ENCODE results near the gene MYO15B.

Gene MYO15B

DNA sequence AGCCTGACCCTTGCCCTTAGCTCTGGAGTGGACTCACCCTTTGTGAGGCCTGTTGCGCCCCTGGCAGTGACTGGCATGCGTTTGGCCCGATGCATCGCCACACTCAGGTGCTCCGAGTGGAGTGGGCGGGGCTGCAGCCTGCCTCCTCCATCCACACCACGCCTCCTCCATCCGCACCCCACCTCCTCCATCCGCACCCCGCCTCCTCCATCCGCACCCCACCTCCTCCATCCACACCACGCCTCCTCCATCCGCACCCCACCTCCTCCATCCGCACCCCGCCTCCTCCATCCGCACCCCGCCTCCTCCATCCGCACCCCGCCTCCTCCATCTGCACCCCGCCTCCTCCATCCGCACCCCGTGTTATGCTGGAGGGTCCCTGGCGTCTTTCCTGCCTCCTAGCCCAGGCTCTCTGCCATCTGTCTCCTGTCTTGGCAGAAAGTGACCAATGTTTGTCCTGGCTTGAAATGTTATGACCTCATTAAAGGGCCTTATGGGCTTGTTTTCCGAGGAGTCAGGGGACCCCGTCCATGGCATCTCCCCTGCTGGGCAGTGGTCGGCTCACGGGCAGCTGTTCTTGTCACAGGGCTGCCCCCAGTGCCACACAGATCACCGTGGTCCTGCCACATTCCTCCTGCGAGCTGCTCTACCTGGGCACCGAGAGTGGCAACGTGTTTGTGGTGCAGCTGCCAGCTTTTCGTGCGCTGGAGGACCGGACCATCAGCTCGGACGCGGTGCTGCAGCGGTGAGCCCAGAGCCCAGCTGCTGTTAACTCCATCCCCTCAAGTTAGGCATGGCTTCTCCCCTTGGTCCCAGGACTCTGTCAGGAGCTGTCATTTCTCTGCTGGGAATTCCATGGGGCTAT is 28.7 kb upstream of the MYO15B start:
- DNase-seq: no peak

DNA sequence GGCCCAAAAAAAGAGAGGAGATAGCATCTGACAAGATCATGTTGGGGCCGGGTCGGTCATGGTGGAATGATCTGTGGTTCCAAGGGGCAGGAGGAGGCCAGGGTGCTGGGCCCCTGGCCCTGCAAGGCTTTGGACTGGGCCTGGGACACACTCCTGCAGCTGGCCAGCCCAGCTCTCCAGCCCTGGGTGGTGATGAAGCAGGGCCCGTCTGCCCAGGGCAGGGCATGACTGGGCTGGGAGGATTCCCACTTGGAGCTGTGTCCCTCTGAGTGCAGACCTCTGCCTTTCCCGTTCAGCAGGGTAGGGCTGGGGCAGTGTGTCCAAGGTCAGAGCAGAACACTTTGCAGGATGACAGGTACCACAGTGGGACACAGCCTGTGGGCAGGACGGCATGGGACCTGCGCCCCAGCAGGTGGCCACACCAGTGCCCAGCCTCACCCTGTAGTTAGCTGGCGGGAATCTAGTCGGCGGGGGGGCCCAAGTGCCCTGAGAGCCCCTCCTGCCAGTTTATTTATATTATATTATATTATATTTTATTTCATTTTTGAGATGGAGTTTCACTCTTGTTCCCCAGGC is 27.6 kb upstream of the MYO15B start:
- no peak for DNase-seq

DNA sequence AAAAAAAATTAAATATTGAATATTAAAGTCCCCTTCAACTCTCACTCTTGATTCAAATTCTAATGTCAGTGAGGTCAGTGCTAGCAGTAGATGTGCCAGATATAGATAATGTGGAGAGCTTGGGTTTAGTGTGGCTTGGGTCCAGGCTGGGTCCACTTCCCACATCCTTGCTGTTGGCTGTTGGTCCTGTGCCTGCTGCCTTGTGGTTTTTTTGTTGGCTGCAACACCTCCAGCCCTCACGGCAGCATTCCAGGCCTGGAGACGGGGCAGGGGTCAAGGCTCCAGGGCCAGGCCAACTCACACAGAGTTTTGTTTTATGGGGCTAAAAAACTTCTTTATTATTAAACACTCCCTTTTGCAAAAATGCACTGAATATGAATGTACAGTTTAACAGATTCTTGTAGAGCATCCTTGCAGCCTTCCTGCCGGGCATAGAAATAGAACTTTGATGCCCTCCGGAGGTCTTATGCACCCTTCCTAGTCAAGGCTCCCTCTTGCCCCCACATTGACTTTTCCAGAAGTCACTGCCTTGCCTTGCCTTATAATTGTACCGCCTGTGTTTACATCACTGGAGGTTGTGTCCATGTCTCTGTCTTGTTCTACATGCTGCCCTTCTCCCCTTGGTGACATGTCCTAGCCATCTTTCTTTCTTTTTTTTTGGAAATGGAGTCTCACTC is 25.5 kb upstream of the MYO15B start:
- no peak for DNase-seq

DNA sequence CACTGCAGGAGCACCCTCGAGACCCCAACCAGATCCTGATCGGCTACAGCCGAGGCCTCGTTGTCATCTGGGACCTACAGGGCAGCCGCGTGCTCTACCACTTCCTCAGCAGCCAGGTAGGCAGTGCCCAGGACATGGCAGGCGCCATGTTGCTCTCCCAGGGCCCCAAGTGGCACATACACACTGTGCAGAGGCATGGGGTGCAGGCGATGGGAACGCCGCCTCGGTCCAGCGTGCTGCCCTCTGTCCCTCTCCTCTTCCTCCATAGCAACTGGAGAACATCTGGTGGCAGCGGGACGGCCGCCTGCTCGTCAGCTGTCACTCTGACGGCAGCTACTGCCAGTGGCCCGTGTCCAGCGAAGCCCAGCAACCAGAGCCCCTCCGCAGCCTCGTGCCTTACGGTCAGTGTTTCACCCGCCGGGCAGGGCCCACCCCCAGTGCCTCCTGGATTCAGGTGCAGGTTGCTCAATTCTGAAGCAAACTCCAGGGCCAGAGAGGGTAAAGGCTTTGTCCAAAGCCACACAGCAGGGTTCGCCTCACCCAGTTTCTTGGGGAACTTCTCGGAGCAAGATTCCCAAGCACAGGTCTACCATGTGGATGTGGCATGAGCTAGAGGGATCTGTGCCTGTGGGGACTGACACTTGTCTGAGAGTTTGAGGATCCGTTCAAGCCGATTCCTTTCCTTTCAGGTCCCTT is 24.4 kb upstream of the MYO15B start:
- DNase-seq: no peak

DNA sequence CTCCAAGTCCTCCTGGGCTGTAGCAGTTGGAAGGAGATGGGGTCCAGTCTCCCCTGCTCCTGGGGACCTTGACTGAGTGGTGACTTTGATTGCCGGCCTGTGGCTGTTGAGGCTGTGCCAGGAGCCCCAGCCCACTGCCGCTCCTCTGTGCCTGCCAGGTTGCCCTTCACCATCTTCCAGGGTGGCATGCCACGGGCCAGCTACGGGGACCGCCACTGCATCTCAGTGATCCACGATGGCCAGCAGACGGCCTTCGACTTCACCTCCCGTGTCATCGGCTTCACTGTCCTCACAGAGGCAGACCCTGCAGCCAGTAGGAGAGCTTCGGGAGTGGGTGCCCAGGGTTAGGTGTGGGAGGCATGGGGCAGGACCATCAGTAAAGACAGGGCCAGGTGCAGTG is 23.4 kb upstream of the MYO15B start:
- no peak for DNase-seq

DNA sequence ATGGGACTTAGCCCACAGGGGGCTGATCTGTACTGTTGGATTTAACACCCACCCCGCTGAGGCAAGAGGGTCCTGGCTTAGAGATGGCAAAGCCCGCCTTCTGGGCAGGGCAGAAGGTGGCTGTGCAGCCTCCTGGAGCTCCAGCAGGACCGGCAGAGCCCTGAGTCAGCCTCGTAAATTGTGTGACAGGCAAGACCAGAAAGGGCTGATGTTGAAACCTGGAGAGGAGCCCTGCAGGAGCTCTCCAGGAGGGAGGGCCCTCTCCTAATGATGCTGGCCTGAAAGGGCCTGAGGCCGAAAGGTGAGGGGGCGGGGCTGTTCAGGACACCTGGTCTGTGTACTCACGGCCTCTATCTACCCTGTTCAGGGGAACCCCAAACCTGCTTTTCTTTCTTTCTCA is 22.5 kb upstream of the MYO15B start:
- DNase-seq: no peak

DNA sequence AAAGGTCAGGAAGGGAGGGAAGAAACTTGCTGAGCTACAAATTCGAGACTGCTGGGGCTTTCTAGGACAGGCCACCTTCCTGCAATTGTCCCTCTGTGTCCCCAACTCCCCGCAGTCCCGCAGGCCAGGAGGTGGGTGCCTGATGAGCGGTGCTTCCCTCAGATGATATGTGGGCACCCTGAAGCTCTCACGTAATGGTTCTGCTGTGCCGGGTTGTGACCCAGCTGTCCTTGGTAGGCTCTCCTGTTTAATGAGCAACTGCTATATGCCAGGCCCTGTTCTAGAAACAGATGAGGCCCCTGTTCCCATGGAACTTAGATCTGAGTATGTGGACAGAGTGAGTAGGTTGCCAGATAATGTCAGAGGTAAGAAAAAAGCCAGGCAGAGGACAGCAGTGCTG is 22.0 kb upstream of the MYO15B start:
- DNase-seq: no peak

DNA sequence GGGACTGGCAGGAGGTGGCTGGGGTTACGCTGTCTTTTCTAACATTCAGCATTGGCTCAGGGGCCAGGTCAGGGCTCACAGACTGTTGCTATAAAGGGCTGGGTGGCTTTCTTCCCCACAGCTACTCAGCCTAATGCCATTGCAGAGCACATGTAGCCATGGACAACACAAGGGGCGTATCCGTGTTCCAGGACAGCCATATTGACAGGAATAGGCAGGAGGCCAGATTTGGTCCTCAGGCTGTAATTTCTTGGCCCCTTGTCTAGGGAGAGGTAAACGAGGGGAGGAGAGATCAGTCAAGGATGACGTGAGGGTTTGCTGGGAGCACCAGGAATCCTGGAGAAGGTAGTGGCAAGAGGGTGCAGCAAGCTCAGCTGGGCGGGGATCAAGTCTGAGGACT is 21.2 kb upstream of the MYO15B start:
- DNase-seq: no peak

DNA sequence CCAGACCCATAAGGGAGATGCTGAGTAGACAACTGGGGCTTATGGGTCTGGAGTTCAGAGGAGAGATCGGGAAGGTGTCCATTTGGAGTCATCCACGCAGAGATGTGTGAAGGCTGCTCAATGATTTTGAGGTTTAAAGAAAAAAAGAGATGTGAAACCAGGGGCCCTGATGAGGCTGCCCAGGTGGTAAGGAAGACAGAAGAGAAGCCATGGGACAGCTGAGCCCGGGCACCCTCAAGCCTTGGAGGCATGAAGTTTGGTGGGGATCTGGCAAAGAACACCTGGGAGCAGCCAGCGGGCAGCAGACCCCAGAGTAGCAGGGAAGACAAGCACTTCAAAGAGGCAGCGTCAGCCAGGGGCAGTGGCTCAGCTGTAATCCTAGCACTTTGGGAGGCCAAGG is 20.8 kb upstream of the MYO15B start:
- no peak for DNase-seq

DNA sequence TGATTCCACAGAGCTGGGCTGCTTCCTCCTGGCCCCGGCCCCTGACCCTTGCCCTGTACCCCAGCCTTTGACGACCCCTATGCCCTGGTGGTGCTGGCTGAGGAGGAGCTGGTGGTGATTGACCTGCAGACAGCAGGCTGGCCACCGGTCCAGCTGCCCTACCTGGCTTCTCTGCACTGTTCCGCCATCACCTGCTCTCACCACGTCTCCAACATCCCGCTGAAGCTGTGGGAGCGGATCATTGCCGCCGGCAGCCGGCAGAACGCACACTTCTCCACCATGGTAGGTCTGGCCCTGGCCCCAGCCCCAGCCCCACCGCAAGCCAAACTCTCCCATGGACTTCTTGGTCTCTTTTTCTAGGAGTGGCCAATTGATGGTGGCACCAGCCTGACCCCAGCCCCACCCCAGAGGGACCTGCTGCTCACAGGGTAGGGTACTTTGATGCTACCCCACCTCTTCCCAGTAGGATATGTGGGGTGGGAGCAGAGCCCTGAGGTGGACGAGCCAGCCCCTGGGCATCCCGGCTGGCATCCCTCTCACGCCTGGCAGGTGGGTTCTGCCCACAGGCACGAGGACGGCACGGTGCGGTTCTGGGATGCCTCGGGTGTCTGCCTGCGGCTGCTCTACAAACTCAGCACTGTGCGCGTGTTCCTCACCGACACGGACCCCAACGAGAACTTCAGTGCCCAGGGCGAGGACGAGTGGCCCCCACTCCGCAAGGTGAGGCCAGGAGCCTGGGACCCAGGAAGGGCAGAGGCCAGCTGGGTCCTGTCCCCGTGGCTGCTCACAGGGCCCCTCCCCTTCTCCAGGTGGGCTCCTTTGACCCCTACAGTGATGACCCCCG is 19.0 kb upstream of the MYO15B start:
- DNase-seq: no peak

DNA sequence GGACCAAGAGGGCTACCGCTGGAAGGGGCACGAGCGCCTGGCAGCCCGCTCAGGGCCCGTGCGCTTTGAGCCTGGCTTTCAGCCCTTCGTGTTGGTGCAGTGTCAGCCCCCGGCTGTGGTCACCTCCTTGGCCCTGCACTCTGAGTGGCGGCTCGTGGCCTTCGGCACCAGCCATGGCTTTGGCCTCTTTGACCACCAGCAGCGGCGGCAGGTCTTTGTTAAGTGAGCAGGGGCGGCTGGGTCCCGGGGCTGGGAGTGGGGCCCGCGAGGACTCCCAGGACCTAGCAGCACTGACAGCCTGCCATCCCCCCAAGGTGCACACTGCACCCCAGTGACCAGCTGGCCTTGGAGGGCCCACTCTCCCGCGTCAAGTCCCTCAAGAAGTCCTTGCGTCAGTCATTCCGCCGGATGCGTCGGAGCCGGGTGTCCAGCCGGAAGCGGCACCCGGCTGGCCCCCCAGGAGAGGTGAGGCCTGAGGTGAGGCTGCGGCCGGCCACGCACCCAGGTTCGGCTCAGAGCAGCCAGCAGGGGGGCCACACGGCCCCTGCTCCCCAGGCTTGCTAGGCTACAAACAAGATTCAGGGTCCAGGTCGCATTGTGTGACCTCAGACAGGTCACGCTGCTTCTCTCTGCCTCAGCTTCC is 17.4 kb upstream of the MYO15B start:
- DNase-seq: no peak

DNA sequence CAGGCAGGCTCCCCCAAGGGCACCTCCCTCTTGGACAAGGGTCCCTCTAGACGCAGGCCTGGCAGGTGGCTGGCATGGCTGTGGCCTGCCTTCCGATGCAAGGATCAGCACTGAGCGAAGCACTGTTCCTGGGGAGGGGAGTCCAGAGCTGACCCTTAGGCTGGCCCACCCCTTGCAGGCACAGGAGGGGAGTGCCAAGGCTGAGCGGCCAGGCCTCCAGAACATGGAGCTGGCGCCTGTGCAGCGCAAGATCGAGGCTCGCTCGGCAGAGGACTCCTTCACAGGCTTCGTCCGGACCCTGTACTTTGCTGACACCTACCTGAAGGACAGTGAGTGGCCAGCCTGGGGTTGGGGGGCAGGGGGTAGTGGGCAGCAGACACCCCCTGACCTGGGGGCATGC is 16.8 kb upstream of the MYO15B start:
- no peak for DNase-seq

DNA sequence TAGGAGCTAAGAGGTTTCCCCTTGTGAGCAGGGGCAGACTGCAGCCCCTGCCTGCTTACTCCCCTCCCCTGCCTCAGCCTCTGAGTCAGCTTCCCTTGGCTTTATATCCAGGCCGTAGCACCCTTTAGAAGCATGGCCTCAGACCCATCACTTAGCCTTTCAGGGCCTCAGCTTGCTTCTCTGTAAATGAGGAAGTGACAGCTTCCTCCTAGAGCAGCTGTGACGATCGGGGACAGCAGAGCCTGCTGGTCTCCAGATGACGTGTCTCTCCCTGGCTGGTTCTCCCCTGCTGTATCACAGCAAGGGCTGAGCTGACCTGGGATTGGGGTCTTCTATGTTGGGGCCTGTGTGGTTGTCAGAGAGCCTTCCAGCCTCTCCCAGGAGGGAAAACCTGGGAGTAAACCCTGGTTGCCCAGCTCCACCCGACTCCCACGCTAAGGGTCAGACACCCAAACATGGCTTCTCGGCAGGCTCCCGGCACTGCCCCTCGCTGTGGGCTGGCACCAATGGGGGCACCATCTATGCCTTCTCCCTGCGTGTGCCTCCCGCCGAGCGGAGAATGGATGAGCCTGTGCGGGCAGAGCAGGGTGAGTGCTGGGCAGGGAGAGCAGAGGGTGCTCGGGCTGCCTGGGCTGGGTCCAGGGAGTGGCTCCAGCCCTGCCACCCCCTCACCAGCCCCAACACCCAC is 16.3 kb upstream of the MYO15B start:
- DNase-seq: no peak

DNA sequence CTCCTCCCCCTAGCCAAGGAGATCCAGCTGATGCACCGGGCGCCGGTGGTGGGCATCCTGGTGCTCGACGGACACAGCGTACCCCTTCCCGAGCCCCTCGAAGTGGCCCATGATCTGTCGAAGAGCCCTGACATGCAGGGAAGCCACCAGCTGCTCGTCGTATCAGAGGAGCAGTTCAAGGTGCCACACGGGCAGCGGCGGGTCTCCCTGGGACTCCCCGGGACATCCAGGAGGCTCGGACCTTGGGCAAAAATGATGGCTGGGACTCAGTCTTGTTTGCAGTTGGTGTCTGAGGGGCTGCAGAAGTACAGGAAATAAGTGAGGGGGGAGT is 15.8 kb upstream of the MYO15B start:
- no peak for DNase-seq

DNA sequence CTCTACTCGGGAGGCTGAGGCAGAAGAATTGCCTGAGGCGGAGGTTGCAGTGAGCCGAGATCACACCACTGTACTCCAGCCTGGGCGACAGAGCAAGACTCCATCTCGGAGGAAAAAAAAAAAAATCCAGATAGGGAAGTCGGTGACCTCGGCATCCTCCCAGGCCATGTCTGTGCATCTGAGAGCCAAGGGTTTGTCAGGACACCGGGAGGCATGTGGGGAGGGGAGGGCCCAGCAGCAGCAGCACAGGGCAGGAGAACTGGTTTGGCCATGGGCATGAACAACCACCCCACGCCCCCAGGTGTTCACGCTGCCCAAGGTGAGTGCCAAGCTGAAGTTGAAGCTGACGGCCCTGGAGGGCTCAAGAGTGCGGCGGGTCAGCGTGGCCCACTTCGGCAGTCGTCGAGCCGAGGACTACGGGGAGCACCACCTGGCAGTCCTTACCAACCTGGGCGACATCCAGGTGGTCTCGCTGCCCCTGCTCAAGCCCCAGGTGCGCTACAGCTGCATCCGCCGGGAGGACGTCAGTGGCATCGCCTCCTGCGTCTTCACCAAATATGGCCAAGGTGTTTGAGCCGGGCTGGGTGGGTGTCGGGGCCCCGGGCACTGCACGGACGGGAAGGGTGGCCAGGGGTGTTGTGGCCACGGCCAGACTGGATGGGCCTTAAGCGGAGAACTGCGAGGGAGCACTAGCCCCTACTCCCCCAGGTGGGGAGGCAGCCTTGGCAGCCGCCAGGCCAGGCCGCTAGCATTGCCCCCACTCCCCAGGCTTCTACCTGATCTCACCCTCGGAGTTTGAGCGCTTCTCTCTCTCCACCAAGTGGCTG is 14.7 kb upstream of the MYO15B start:
- DNase-seq: no peak

DNA sequence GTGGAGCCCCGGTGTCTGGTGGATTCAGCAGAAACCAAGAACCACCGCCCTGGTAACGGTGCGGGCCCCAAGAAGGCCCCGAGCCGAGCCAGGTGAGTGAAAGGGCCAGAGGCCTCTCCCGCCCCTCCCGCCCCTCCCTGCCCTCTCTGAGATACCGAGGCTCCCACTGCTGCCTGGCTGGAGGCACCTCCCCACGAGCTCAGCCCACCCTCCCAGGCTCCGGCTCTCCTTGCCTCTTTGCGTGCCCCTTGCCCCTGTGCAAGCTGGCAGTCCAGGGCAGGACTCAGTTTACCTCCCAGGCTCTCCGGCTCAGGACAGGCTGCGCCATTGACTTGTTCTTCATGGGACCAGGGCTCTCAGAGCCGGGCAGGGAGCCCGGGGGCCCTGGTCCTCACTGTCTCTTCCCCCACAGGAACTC is 14.1 kb upstream of the MYO15B start:
- no peak for DNase-seq

DNA sequence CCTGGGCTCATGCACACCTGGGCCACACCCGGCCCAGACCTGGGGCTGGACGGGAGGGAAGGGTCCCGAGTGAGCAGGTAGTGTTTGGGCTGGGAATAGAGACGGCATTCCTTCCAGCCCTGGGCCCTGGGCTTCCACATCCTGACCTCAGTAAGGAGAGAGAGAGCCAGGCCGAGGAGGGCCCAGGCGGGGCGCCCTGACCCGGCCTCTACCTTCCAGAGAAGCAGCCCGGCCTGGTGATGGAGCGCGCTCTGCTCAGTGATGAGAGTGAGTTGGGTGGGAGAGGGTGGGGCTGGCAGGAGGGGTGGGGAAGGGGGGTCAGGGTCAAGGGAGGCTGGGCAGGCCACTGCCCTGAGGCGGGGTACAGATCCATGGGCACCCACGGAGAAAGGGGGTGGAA is 13.6 kb upstream of the MYO15B start:
- no peak for DNase-seq

DNA sequence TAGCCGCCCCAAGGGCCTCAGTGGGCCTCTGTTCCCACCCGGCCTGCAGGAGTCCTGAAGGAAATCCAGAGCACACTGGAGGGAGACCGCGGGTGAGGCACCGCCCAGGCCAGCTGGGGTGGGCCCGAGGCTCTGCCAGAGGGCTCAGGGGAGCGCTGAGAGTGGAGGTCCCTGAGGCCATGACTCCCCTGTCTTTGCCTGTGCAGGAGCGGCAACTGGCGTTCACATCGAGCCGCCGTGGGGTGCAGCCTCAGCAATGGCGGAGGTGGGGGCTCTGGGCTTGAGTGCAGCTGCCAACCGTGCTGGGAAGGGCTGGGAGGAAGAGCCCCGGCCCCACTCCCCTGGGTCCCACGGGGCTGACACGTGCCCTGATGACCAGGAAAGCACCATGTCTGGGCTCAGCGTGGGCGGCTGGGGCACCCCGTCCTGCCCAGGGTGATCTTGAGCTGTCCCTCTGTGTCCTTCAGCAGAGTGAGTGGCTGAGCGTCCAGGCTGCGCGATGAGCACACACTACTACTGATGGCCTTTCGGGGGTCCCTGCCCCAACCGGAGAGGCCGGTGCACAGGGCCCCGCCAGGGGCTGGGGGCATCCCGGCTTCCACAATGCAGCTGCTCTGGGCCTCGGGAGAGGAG is 13.1 kb upstream of the MYO15B start:
- DNase-seq: no peak

DNA sequence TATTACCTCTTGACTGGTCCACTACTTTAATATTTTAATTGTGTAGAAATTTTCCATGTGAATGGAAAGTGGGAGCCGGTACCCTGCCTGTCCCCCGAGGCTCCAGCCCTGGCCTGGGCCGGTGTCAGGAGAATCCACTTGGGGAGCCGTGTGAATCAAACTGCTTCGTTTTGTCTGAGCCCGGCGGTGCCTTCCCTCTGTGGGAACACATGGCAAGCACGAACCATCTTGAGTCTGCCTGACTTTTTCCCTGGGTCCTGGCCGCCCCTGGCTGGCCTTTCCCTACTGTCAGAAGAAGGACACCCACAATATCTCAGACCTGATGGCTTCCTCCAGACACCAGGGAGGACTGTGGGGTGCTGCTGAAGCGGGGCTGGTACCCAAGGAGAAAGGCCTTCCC is 12.4 kb upstream of the MYO15B start:
- DNase-seq: no peak

DNA sequence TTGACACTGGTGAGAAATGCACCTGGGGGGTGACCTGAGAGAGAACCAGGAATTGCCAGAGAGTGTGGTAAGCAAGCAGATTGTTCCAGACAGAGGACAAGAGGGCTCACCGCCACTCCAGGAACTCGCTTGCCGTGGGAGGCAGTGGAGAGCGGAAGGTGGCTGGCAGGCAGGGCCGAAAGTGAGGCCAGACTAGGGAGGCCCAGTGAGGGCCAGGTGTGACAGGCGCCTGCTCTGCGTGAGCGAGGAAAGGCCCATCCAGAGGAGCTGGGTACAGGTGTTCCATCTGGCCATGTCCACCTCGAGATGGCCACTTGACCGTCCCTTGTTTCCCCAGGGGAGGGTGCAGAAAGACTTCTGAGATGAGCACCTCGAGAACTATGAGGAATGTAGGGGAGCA is 11.9 kb upstream of the MYO15B start:
- DNase-seq: no peak

Measured in CD4-positive, alpha-beta T cell treated with Interleukin-6 for 4 hours (primary cell).